Neutrophil (primary cell): ENCODE data around the gene SMYD3.
A peak's percentile ranks its signal among the peaks of the same experiment; 100 is the strongest.

Source experiments
- H3K27ac ChIP-seq: fragments of 200-600 bp; sonication (generic); 2 replicates; pipeline ENCODE4 v1.5.1; 2016; ENCODE audit warnings: mild to moderate bottlenecking, moderate library complexity
- H3K27me3 ChIP-seq: fragments of 200-600 bp; sonication (generic); 2 replicates; pipeline ENCODE4 v1.6.0; 2016; ENCODE audit warnings: mild to moderate bottlenecking
- H3K36me3 ChIP-seq: fragments of 200-600 bp; sonication (generic); 2 replicates; pipeline ENCODE4 v1.5.1; 2017
- H3K4me1 ChIP-seq, 2 experiments: fragments of 200-600 bp in 1 of 2; sonication (generic) in 1 of 2; 1 replicate in 1 of 2; 2 replicates in 1 of 2; pipeline versions ENCODE4 v1.5.1 to v1.6.1; 2013 to 2016; ENCODE audit warnings: low read depth in 1 of 2, low read length in 1 of 2, mild to moderate bottlenecking in 1 of 2, moderate library complexity in 1 of 2; ENCODE audit not compliant: control insufficient read depth in 1 of 2, insufficient read depth in 1 of 2
- H3K4me3 ChIP-seq, 2 experiments: fragments of 200-600 bp in 1 of 2; sonication (generic) in 1 of 2; 1 replicate in 1 of 2; 2 replicates in 1 of 2; pipeline ENCODE4 v1.5.1; 2013 to 2016; ENCODE audit warnings: low read depth in 1 of 2, low read length in 1 of 2, mild to moderate bottlenecking in 1 of 2, moderate library complexity in 1 of 2
- H3K9me3 ChIP-seq: fragments of 200-600 bp; sonication (generic); 2 replicates; pipeline ENCODE4 v1.5.1; 2016
- TF ChIP-seq, protein P1 (sequence below): fragments of 200-600 bp; sonication (generic); IDR thresholded peaks from 2 replicates; pipeline ENCODE4 v1.5.1; 2016; ENCODE audit warnings: antibody characterized with exemption

The SMYD3 gene

DNA sequence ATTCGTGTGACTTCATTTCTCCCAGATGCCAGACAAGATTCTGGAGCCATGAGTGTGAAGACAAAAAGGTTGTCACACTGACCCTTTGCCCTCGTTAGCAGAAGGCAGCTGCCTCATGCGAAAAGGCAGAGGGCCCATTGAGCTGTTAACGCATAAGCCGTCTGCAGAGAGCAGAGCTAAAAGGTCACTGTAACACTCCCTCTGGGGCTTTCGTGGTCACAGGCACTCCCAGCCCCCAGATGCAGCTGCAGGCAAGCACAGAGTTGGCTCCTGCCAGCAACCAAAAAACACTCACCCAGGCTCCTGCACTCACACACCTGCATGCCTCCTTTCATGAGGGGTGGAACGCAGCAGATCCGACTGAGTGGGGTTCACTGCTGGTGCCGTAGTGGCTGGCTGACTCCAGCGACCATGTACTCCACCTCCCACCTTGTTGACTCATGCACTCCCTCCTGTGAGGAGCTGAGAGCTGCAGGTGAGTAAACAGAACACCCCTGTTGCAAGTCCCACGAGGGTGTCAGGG is 287.5 kb downstream of the SMYD3 start:
- H3K4me1 ChIP-seq = peaks cover 14 to 41% of the 10 kb centered on the region in 2 experiments
- no peaks in the 10 kb centered on the region for H3K36me3 ChIP-seq
- no peak overlapping the region for H3K27ac ChIP-seq
- TF ChIP-seq, protein P1, sequence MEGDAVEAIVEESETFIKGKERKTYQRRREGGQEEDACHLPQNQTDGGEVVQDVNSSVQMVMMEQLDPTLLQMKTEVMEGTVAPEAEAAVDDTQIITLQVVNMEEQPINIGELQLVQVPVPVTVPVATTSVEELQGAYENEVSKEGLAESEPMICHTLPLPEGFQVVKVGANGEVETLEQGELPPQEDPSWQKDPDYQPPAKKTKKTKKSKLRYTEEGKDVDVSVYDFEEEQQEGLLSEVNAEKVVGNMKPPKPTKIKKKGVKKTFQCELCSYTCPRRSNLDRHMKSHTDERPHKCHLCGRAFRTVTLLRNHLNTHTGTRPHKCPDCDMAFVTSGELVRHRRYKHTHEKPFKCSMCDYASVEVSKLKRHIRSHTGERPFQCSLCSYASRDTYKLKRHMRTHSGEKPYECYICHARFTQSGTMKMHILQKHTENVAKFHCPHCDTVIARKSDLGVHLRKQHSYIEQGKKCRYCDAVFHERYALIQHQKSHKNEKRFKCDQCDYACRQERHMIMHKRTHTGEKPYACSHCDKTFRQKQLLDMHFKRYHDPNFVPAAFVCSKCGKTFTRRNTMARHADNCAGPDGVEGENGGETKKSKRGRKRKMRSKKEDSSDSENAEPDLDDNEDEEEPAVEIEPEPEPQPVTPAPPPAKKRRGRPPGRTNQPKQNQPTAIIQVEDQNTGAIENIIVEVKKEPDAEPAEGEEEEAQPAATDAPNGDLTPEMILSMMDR = no peak
- no peaks in the 10 kb centered on the region for H3K9me3 ChIP-seq
- no peak overlapping the region for H3K4me3 ChIP-seq
- H3K27me3 ChIP-seq = no peaks in the 10 kb centered on the region

DNA sequence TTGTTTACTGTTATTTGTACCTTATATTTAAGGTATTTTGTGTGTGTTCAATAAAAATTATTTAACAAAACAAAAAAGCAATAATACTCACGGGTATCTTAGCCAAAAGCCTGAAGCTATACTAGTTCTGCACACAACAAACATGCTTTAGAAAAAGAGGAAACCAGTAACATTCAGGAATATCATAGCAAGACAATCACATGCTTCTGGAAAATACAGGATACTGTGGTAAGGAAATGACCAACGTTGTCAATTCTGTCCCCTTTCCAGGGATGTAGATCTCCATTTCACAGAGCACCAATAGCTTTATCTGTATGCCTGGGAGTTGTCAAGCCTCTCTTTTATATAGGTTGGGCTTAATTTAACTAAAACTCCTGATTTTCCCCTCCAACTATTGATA is 288.4 kb downstream of the SMYD3 start:
- Histone ChIP-seq H3K4me3 (no peak overlapping the region), H3K9me3 (no peaks in the 10 kb centered on the region), H3K27ac (no peak overlapping the region), H3K36me3 (no peaks in the 10 kb centered on the region), H3K4me1 (peaks cover 14 to 42% of the 10 kb centered on the region in 2 experiments), H3K27me3 (no peaks in the 10 kb centered on the region)
- TF ChIP-seq, protein P1 = no peak

DNA sequence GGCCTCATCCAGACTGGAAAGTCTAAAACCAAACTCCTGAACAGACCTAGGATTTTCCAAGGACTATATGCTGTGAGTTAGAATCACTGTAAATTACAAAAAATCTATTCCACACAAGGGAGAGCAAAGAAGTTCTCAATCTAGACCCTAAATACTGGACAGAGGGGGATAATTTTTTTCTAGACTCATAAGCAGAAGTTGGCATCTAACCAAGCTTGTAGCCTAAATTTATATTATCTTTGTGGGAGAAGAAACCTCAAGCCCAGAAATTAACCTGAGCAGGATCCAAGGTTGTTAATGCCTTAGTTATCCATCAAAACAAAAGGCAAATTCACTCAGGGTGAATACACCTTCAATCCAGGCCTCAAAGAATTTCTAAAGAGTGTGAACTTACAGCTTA is 290.2 kb downstream of the SMYD3 start:
- Histone ChIP-seq H3K27ac (no peak overlapping the region), H3K36me3 (no peaks in the 10 kb centered on the region), H3K27me3 (no peaks in the 10 kb centered on the region), H3K4me1 (peaks cover 24 to 50% of the 10 kb centered on the region in 2 experiments), H3K4me3 (no peak overlapping the region), H3K9me3 (no peaks in the 10 kb centered on the region)
- TF ChIP-seq, protein P1 = no peak

DNA sequence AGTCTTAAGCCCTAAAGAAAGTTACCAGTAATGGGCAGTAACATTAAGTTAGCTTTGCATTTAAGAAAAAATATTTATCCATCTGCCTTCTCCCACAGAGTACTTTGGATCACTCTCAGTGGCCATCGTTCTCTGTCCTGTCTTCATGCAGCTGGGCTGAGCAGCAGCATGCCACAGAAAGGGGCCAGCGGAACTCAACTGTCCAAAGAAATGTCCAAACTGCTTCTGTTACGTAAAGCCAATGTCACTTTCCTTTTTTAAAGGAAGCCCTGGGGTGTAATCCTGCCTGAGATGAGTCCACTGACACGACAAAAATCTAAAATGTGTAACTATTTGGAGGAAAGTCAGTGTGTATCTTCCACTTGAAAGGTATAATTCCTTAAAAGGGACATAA is 291.6 kb downstream of the SMYD3 start:
- Histone ChIP-seq H3K27ac (peak overlapping the region; percentile 69), H3K9me3 (no peaks in the 10 kb centered on the region), H3K4me3 (peak overlapping the region in 1 of 2 experiments; percentile 15), H3K27me3 (no peaks in the 10 kb centered on the region), H3K36me3 (no peaks in the 10 kb centered on the region), H3K4me1 (peaks cover 24 to 50% of the 10 kb centered on the region in 2 experiments)
- TF ChIP-seq, protein P1 = no peak

DNA sequence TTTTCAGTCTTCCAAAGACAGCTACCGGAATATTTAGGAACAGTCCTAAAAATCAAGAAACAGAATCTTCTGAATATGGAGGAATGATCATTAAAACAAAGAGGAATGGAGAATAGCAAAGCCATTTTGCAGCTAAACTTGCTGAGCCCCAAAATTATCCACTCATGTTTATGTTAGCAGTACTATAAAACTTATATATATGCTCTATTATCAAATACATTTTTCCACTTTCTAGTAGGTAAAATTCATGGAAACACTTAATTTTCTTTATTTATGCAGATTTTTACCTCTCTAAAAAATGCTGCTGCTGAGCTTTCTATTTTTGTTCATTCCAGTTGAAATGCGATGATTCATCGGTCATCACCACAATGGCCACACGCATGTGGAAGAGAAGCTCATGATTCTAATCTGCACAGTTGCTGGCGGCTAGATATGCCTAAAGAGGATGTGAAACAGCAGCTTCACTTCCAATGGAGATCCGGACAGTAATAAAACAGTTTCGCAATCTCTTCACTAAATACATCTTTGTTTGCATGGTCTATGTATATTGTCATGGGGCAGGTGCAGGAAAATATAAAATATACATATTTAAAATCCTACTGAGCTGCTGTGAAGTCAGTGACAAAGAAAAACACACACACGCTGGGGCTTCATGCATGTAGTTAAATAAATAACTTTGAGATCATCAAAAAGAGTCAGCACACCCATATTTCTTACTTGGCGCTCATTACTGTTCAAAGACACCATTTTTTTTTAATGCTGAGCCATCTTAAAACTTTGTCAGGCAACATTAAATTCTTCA is 292.2 kb downstream of the SMYD3 start:
- H3K4me1 ChIP-seq = peaks cover 24 to 50% of the 10 kb centered on the region in 2 experiments
- no peaks in the 10 kb centered on the region for H3K27me3 ChIP-seq
- peak overlapping the region; percentile 69 for H3K27ac ChIP-seq
- H3K4me3 ChIP-seq = peak overlapping the region in 1 of 2 experiments; percentile 15
- TF ChIP-seq, protein P1 = no peak
- H3K9me3 ChIP-seq = no peaks in the 10 kb centered on the region
- no peaks in the 10 kb centered on the region for H3K36me3 ChIP-seq
